Gastroesophageal sphincter (tissue), 3 donors: ENCODE measurements around the gene OR2V1.

Experiments used
- POLR2A ChIP-seq, 2 donors: fragments of 450-650 bp; IDR thresholded peaks; one replicate each; pipeline ENCODE4 v1.6.1; 2017; ENCODE audit warnings: antibody characterized with exemption in 2 of 2, mild to moderate bottlenecking in 2 of 2, moderate library complexity in 1 of 2
- TF ChIP-seq, protein P1 (sequence below), 4 experiments: fragments of 200-600 bp in 2 of 4; fragments of 450-650 bp in 2 of 4; sonication (generic) in 1 of 4; IDR thresholded peaks; one replicate each; pipeline ENCODE4 v1.5.1; 2017 to 2019; ENCODE audit warnings: antibody characterized with exemption in 4 of 4, mild to moderate bottlenecking in 2 of 4, moderate library complexity in 2 of 4

DNA sequence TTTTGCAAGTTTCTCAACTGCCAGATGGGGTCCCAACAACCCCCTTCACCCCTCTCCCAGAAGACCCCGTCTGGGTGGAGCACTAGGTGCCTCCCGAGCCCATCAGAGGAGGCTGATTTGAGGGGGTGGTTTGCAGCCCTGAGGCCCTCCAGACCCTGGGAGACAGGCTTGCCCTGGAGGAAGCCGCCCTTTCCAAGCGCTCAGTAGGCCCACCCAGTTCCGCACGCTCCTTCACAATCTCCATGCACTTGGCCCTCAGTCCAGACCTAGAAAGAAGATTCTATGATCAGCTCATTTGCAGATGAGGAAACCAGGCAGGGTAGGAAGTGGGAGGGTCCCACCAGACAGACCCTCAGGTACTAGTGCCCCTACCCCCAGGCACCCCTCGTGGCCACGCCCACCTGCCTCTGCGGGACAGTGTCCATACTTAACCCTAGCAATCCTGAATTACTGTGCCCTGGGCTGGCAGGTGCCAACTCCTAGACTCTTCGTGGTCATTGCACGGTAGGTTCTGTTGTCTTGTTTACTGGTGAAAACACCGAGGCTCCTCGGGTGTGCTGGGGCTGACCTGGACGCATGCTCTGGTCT is 22.3 kb downstream of the OR2V1 start:
- TF ChIP-seq, protein P1, sequence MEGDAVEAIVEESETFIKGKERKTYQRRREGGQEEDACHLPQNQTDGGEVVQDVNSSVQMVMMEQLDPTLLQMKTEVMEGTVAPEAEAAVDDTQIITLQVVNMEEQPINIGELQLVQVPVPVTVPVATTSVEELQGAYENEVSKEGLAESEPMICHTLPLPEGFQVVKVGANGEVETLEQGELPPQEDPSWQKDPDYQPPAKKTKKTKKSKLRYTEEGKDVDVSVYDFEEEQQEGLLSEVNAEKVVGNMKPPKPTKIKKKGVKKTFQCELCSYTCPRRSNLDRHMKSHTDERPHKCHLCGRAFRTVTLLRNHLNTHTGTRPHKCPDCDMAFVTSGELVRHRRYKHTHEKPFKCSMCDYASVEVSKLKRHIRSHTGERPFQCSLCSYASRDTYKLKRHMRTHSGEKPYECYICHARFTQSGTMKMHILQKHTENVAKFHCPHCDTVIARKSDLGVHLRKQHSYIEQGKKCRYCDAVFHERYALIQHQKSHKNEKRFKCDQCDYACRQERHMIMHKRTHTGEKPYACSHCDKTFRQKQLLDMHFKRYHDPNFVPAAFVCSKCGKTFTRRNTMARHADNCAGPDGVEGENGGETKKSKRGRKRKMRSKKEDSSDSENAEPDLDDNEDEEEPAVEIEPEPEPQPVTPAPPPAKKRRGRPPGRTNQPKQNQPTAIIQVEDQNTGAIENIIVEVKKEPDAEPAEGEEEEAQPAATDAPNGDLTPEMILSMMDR (IDR thresholded peaks at IDR 0.05) = no peak
- no peak for TF ChIP-seq POLR2A (IDR thresholded peaks at IDR 0.05)
